Transverse colon (tissue), 3 donors: ENCODE results near the gene CDK13.

Experiments used
- EP300 ChIP-seq: sonication (generic); formaldehyde crosslinking; IDR thresholded peaks from one replicate; pipeline ENCODE4 v1.6.1; 2017; ENCODE audit warnings: antibody characterized with exemption, low read depth
- TF ChIP-seq, protein P1 (sequence below), 5 experiments: fragments of 200-600 bp in 3 of 5; fragments of 450-650 bp in 2 of 5; sonication (generic) in 3 of 5; IDR thresholded peaks; 1 replicate in 2 of 5; 2 replicates in 3 of 5; pipeline ENCODE4 v1.5.1; 2016 to 2017; ENCODE audit warnings: antibody characterized with exemption in 5 of 5, inconsistent platforms in 3 of 5, mild to moderate bottlenecking in 2 of 5, moderate library complexity in 1 of 5

- TF ChIP-seq, protein P1, sequence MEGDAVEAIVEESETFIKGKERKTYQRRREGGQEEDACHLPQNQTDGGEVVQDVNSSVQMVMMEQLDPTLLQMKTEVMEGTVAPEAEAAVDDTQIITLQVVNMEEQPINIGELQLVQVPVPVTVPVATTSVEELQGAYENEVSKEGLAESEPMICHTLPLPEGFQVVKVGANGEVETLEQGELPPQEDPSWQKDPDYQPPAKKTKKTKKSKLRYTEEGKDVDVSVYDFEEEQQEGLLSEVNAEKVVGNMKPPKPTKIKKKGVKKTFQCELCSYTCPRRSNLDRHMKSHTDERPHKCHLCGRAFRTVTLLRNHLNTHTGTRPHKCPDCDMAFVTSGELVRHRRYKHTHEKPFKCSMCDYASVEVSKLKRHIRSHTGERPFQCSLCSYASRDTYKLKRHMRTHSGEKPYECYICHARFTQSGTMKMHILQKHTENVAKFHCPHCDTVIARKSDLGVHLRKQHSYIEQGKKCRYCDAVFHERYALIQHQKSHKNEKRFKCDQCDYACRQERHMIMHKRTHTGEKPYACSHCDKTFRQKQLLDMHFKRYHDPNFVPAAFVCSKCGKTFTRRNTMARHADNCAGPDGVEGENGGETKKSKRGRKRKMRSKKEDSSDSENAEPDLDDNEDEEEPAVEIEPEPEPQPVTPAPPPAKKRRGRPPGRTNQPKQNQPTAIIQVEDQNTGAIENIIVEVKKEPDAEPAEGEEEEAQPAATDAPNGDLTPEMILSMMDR (IDR thresholded peaks at IDR 0.05): no peak
- TF ChIP-seq EP300: no peak
Measured at GRCh38 chr7:39923091-39923490, 27.0 kb upstream of the CDK13 start.
